Inflammatory macrophage treated with lipopolysaccharide for 1 hour (primary cell): ENCODE results near the gene CELSR1.
A peak's percentile ranks its signal among the peaks of the same experiment; 100 is the strongest.

Experiments used
- DNase-seq, 2 donors: peaks; one replicate each; pipeline ENCODE4 v3.0.0-alpha.2; 2020 to 2022

Gene CELSR1

DNA sequence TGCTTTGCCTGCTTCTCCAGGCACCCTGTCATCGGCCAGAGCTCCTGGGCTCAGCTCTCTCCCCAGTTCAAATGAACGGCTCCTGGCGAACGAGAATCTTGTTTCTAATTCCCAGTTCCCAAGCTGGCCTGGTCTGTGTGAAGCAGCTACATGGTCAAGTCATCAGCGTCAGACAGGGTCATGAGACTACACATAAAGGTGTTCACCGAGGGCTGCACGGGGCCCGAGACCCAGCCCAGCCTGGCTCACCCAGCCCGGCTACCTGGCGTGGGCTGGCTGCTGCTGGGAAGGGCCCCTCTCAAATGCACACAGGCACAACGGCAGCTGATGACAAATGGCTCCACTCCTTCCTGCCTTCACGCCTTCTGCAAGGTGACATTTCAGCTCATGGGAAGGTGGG, 14.6 kb upstream of the CELSR1 start:
- no peak for DNase-seq

DNA sequence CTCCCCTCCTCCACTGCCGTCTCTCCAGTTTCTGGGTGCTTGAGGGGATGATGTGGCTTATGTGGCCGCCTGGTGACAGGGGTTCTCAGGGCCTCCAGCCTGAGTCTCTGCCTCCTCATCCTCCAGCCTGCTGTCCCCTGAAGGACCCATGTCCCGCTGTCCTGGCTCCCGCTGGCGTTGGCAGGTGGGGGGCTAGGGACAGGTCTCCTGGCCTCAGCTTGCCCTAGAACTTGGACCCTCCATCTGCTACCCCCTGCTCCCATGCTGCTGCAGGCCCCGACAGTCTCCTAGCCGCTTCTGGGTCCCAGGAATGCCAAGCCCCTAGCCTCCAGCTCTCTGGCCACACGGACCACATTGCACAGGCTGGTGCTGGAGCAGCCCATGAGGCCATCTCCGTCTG, 13.9 kb upstream of the CELSR1 start:
- DNase-seq = no peak

DNA sequence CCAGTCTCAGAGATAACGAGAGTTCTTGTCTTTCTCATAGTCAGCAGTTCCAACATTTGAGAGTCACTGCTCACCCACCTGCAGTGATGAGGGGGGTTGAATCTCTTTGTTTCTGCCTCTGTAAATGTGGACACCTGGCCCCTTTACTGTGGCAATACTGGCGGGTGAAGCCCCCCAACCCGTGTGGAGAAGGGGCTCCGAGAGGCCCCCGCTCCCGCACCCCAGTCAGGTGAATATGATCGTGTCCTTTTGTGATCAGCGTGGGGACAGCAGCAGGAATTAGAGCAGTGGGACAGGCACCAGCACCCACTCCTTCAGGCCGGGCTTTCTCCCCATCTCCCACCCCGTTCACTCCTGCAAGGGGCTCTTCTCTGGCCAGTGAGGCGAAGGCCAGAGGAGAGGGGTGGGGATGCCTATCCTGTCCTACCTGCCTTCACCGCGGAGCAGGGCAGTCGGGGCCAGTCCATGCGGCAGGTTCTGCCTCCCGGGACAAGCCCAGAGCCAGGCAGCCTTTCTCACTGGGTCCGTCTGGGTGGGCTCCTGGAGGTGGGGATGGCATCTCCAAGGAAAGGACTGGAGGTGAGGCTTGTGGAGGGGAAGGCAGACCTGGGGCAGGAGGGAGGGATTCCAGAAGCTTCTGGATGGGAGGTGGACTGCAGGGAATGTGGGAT, 12.7 kb upstream of the CELSR1 start:
- no peak for DNase-seq

DNA sequence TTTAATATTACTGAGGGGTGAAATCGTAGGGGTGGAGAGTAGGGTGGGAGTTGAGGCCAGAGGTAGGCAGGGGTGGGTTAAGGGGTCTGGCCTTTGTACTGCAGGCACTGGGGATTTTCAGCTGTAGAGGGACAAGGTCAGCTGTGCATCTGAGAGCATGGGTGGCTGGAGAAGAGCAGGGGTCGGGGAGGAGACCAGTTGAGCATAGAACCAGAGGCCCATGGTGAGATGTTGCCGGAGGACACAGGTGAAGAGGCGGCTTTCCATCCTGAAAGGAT, 12.1 kb upstream of the CELSR1 start:
- no peak for DNase-seq

DNA sequence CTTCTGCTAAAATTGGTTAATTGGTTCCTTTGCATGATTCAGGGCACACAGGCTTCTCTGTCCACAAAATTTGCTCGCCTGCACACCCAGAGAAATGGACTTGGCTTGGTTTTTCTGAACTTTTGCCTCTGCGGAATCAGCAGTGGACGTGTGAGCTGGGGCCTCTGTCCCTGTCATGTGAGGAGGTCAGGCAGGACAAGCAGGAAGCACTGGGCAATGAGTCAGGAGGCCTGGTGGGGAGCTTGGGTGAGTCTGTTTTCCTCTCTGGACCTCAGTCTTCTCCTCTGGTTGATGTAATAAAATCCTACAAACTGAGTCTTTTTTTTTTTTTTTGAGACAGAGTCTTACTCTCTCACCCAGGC, 10.4 kb upstream of the CELSR1 start:
- peak; percentile 74 to 88 for DNase-seq

DNA sequence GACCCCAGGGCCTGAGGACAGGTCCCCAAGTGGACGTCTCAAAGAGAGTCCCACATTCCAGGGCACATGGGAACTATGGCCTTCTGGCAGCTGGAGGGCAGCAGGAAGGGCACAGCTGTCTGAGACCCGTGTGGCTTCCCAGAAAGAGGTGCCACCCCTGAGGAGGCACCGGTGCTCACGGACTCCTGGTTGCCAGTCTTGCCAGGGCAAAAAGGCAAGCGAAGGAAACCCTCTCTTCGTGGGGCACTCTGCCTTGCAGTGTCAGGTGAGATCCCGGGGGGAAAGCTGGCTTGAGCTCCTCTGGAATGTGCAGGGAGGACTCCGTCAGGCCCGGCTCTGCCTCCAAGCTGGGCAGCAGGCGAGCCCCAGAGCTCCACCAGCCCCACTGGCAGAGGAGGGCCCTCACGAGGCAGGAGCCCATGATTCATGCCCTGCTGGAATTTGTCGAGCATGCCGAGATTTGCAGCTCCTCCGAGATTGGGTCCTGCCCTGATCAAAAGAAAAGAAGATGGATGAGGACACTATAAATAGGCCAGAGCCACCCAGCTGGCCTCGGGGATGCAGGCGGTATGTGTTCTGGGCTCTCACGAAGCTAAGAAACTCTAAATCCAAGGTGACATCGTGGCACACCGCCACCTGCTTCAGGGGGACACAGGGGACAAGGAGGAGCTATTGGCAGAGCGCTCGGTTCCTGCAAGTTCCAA, 9.9 kb upstream of the CELSR1 start:
- no peak for DNase-seq

DNA sequence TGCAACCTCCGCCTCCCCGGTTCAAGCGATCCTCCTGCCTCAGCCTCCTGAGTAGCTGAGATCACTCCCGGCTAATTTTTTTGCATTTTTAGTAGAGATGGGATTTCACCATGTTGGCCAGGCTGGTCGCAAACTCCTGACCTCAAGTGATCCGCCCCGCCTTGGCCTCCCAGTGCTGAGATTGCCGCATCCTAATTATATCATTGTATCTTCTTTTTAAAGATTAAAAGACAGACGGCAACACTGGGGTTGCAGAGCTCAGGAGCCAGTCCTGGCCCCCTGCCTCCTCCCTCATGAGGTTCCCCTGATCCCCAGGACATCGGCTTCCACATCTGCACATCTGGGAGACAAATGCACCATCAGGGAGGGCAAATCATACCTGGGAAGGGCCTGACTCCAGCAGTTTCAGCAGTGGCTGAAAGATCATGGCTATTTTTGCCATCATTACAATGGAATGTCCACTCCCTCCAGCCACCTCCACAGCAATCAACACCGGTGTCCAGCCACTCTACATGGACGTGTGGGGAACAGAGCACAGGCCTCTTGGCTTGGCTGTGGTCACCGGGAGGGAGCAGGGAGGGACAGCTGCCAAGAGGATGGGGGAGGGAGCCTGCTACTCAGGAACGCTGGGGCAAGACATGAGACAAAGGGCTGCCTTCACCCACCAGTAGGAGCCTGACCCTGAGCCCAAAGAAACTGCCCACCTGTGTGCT, 9.2 kb upstream of the CELSR1 start:
- no peak for DNase-seq

DNA sequence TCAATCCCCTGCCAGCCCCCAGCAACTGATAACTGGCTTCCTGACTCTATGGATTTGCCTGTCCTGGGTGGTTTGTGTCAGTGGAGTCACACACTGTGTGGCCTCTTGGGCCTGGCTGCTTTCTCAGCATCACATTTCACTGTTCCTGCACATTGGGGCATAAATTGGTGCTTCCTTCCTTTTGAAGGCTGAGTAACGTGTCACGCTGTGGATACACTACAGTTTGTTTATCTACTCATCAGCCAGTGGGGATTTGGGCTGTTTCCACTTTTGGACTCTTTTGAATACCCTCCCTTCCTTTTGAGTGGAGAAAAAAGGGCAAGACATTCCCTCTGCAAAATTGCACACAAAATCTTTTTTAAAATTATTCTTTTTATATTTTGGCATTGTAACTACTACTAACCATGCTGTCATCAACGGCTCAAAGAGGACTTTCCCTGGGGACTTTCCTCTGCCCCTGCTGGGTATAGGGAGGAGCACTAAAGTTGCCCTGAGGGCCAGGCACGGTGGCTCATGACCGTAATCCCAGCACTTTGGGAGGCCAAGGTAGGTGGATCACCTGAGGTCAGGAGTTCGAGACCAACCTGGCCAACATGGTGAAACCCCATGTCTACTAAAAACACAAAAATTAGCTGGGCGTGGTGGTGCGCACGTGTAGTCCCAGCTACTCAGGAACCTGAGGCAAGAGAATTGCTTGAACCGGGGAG, 7.8 kb upstream of the CELSR1 start:
- peak; percentile 60 to 77 for DNase-seq

DNA sequence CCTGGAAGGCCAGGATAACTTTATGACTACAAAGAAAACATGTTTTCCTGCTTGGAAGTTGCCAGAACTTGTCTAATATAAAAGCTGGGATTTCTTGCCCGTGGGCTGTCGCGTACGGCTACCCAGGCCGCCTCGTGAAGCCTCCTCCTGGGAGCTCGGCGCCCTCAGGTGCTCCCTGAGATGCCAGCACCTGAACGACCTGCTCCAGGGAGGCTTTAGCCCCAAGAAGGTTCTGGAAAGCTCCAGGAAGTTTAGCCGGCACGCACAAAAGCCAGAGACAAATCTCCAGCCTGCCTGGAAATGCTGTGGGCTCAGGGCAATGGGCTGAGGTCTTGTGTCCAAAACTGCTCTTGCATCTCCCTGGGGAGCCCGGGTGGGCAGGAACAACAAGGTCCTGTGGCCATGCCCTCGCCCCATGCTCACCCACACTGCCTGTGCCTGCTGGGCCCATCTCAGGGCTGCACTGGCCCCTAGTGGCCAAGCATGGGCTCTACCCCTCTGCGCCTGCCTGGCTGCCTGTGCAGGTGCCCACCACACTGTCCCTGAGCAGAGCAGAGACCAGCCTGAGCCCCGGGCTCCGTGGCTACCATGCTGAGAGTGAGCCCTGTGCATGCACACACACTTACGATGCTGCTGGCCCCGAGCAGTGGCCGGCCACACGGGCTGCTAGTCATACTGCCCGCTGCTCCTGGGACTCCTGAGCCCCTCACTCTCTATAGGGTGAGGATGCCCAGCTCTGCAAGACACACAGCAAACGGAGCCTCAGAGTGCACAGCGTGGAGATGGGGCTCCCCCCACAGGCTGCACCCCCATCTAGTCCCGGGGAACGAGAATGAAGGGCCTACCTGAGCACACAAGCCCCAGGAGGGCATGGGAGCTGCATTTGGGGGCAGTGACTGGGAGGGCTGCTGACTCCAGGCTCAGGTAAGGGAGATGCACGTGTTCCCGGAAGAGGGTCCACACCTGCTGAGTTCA, 4.9 kb upstream of the CELSR1 start:
- DNase-seq = peak; percentile 71 to 79

DNA sequence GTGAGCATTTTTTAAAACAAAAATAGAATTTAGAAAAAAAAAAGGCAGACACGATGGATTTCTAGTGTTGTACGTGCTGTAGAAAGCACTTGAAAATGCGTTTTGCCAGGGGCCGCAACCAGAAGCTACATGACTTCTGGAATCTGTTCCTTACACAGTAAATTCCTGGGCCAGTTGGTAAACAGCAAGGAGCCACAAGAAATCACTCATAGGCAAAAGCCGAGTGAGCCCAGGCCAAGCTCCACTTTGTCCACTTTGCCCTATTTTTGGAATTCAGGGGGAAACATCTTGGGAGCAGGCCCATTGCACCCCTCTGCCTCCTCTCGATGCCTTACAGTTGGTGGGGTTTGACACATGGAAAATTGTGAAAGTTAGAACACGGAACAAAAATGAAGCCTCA, 4.1 kb upstream of the CELSR1 start:
- DNase-seq = no peak

DNA sequence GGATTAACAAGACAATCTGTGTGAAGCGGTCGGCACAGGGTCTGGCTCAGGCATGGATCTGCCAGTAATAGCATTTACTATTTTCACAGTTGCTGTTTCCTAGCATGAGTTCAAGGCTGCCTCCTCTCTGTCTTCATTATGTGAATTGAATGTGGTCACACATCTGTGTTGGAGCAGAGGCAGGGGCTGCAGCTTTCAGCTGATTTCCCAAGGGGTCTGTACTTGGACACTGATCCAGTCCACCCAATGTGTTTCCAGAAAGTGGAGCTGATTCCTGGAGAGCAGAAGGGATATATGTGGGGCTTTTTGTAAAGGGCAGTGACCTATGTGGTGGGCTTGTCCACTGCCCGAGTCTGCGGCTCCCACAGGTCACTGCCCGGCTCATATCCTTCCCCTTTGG, 3.5 kb upstream of the CELSR1 start:
- DNase-seq = no peak

DNA sequence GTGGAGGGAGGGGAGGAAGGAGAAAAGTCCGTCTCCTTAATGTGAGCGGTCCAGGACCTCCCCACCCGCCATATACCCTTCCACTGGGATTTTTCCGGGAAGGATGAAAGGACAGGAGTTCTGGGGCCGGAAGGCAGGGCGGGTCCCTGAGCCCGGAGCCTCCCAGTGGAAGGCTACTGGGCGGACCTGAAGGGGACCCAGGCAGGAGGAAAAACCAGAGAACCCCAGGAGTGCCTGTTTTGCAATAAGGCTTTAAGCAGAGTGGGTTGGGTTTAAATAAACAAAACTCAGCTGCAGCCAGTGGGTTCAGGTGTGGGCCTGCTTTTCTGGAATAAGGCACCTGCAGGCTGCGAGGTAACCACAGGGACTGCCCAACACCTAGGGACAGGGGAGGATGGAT, 1.7 kb upstream of the CELSR1 start:
- no peak for DNase-seq

DNA sequence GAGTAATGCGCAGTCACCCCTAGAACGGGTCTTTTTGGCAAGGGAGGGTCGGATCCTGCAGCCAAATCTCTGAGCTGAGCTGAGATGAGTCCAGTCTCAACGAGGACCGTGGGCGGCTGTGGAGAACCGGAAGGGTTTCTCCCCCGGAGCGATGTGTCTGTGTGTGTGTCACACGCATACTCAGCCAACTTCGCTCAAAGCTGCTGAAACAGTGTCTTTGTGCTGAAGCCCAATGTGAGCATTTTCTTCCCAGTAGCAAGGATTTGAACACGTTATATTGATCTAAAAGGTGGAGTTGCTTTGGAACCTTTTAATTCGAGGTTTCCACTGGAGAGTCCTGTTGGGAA, 1.4 kb upstream of the CELSR1 start:
- peak; percentile 84 for DNase-seq

DNA sequence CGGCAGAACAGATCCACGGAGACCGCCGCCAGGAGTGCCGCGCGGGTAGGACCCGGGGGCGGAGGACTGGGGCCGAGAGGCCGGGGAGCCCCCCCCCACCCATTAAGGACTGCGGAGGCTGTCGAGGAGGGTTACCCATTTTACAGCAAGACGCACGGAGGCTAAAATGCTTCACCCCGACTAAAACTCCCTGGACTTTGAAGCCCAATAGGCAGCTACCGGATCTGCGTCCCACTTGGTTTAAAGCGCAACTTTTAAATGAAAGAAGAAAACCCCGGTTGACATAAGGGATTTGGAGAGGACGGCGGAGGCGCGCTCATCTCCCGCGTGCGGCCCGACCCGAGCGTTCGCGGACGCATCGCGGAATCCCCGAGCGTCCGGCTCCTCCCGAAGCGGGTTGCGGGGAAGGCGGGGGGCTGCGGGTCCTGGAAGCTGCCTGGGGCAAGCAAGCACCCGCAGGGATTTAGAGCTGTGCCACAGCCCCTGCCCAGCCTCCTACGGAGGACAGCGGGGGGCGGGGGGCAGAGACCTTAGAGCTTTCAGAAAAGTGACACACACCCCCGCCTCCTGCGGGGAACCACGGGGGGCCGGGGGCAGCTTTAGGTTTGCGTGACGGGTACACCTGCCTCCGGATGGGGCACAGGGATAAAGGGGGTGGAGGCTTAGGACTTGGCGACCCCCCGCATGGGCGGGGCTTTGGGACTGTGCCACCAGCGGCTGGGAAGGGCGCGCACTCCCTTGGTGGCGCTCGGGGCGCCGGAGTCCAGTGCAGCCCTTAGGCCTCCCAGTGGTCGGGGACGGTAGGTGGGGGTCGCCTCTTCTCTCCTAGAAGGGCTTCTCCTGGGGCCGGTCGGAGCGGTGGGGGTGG, 760 bp upstream of the CELSR1 start:
- DNase-seq = peak; percentile 53 to 57

DNA sequence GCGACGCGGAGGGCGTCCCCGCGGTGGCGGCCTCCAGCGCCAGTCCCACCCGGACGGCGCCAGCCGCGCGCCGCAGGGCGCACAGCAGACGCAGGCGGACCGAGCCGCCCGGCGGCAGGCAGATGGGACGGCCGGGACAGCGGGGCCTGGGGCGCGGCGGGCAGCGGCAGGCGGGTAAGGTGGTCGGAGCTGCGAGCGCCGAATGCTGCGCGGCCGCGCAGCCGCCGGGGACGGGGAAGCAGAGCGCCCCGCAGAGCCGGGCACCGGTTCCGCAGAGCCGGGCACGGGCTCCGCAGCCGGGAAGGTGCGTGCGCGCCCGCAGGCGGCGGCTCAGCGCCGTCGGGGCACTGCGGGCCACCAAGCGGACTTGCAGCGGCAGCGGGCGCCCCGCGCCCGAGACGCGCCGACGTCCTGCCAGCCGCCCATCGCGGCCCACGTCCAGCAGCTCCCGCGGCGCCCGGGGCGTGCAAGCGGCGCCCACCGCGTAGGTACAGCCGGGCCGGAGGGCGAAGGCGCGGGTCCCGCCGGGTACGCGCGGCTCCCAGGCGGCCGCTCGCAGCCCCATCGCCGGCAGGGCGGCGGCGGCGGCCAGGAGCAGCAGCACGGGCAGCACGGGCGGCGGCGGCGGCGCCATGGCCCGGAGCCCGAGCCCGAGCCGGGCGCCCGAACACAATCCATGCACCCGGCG, 739 bp downstream of the CELSR1 start:
- DNase-seq = no peak

DNA sequence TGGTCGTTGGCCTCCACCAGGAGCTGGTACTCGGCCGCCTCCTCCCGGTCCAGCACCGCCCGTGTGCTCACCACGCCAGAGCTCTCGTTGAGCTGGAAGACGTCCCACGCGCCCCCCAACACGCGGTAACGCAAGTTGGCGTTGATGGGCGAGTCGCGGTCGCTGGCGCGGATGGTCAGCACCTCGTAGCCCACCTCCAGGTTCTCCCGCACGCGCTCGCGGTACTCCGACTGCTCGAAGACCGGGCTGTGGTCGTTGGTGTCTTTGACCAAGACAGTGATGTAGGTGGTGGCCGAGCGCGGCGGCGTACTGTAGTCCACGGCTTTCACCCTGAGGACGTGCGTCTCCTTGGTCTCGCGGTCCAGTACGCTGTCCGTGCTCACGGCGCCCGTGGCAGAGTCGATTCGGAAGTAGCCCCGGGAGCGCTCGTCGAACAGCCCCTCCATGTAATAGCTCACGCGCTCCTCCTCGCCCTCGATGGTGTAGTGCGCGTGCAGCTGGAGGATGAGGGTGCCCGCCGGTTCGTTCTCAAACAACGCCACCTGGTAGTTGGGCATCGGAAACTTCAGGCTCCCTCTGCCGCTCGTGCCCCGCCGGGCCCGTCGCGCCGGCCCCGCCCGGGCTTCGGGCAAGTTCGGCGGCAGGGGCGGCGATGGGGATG, 1.4 kb downstream of the CELSR1 start:
- DNase-seq = no peak

DNA sequence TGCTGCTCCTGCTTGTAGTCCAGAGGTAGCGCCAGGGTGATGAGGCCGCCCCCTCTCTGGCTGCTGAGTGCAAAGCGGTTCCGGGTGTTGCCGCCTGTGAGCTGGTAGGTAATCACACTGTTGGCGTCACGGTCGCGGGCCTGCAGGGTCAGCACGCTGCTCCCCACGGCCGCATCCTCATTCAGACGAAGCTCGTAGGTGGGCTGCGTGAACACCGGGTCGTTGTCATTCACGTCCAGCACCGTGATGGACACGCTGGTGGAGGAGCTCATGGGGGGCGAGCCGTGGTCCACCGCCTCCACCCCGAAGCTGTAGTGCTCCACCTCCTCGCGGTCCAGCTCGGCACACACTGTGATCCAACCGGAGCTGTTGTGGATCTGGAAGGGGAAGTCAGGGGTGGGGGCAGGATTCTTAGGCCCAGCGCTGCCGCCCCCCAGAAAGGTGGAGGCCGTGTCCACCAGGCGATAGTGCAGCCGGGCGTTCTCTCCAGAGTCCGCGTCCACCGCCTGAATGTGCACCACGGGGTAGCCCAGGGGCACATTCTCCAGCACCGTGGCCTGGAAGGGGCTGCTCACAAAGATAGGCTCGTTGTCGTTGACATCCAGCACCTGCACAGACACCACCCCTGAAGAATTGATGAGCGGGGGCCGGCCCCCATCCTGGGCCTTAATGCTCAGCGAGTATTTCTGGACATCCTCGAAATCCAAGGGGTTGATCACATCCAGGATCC, 2.4 kb downstream of the CELSR1 start:
- no peak for DNase-seq

DNA sequence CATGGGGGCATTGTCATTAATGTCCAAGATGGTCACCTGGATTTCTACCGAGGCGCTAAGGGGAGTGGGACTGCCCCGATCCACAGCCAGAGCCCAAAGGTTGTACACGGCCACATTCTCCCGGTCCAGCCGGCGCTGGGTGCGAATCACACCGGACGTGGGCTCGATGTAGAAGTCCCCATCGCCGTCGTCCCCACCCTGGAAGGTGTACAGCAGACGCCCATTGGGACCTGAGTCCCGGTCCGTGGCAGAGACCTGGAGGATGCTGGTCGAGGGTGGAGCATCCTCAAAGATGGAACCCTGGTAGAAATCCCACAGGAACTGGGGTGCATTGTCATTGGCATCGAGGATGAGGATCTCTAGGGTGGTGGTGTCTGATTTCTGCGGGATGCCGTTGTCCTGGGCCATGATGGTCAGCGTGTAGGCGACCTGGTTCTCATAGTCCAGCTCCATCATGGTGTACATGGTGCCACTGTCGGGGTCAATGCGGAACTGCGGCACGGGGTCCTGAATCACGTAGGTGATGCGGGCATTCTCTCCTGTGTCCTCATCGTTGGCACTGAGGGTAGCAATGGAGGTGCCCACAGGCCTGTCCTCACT, 3.1 kb downstream of the CELSR1 start:
- DNase-seq = no peak

DNA sequence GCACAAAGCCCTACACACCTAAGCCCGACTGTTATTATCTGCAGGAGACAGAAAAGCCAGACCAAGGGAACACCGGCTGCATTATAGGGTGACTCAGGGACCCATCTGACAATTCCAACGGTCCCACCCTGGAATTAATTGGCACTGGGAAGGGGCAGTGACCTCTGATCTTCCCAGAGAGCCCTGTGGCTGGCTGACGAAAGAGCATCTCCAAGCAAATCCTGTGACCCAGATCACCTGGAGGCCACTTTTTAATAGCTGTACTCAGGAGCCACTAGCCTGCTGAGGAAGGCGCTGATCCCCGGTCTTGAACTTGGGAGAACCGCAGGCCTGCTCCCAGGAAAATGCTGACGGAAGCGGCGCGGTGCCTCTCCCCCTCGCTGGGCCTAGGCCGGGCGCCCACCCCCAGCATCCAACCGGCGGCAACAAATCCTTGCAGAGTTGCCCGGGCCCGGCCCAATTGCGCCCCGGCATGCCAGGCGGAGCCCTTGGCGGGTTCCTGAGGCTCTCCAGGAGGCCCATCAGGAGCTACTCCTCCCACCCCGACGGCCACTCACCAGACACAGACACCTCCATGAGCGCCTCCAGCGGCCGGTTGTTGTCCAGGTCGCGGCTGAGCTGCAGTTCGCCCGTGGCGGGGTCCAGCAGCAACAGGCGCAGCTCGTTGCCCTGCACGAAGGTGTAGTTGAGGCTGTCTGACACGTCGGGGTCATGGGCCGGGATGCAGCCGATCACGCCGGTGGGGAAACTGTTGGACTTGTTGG, 4.2 kb downstream of the CELSR1 start:
- DNase-seq = no peak
